Measurements from ENCODE around the gene CD2.

DNA sequence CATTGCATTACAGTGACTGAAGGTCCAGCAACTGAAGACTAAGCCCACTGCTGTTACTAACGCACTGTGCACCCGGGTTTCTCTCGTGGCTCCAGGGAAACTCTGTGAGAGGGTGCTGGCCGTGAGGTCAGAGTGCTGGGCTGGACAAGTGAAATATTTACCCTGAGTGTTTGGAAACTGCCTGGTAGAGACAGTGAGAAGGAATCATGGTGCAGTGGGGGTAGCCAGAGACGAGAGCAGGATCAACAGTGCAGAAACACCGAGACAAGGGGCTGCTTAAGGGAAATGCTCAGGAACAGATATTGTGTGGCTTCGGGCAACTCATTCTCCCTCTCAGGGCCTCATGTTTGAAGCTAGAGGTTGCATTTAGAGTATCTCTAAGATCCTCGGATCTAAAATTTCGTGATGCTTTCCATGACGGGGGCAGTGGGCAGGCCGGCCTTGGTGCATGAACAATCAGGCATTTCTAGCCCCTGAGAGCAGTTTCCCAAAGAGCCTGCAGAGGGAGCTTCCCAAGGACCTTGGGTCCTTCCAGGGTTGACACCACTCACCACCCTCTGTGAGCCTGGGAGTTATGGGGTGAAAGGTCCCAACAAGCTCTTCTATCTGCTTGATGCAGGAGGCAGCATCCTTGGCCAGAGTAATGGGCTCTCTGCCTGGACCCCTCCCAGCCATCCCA, 9.7 kb downstream of the CD2 start:
- TF ChIP-seq, protein P1, sequence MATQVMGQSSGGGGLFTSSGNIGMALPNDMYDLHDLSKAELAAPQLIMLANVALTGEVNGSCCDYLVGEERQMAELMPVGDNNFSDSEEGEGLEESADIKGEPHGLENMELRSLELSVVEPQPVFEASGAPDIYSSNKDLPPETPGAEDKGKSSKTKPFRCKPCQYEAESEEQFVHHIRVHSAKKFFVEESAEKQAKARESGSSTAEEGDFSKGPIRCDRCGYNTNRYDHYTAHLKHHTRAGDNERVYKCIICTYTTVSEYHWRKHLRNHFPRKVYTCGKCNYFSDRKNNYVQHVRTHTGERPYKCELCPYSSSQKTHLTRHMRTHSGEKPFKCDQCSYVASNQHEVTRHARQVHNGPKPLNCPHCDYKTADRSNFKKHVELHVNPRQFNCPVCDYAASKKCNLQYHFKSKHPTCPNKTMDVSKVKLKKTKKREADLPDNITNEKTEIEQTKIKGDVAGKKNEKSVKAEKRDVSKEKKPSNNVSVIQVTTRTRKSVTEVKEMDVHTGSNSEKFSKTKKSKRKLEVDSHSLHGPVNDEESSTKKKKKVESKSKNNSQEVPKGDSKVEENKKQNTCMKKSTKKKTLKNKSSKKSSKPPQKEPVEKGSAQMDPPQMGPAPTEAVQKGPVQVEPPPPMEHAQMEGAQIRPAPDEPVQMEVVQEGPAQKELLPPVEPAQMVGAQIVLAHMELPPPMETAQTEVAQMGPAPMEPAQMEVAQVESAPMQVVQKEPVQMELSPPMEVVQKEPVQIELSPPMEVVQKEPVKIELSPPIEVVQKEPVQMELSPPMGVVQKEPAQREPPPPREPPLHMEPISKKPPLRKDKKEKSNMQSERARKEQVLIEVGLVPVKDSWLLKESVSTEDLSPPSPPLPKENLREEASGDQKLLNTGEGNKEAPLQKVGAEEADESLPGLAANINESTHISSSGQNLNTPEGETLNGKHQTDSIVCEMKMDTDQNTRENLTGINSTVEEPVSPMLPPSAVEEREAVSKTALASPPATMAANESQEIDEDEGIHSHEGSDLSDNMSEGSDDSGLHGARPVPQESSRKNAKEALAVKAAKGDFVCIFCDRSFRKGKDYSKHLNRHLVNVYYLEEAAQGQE (IDR thresholded peaks at IDR 0.05; ENCODE audit: insufficient read depth in 1 of 2, low read depth in 2 of 2, low read length in 1 of 2): no peak
- TF ChIP-seq, protein P2, sequence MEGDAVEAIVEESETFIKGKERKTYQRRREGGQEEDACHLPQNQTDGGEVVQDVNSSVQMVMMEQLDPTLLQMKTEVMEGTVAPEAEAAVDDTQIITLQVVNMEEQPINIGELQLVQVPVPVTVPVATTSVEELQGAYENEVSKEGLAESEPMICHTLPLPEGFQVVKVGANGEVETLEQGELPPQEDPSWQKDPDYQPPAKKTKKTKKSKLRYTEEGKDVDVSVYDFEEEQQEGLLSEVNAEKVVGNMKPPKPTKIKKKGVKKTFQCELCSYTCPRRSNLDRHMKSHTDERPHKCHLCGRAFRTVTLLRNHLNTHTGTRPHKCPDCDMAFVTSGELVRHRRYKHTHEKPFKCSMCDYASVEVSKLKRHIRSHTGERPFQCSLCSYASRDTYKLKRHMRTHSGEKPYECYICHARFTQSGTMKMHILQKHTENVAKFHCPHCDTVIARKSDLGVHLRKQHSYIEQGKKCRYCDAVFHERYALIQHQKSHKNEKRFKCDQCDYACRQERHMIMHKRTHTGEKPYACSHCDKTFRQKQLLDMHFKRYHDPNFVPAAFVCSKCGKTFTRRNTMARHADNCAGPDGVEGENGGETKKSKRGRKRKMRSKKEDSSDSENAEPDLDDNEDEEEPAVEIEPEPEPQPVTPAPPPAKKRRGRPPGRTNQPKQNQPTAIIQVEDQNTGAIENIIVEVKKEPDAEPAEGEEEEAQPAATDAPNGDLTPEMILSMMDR (IDR thresholded peaks at IDR 0.05): peak; percentile 59

All from Panc1 (cell line).